Iris pigment epithelial cell (primary cell): ENCODE results near the gene VMAC.
"Not testable (repeated sequence)": the region's sequence is repeated elsewhere in the genome, so short reads cannot be mapped to it uniquely, and the experiment has no call there.

Source experiments
- DNase-seq: peaks from one replicate; pipeline ENCODE4 v3.0.0-alpha.2; 2011; ENCODE audit warnings: low read depth

The VMAC gene

DNA sequence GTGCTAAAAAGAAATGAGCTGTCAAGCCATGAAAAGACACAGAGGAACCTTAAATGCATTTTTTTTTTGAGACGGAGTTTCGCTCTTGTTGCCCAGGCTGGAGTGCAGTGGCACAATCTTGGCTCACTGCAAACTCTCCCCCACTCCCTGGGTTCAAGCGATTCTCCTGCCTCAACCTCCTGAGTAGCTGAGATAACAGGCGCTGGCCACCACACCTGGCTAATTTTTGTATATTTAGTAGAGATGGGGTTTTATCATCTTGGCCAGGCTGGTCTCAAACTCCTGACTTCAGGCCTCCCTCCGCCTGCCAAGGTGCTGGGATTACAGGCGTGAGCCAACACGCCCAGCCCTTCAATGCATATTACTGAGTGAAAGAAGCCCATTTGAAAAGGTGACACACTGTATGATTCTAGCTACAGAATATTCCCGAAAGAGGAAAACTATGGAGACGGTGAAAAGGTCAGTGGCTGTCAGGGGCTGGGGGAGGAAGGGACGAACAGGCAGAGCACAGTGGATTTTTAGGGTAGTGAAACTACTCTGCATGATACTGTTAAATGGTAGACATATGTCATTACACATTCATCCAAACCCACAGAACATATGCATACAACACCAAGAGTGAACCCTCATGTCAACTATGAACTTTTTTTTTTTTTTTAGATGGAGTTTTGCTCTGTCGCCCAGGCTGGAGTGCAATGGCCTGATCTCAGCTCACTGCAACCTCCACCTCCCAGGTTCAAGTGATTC, 20.4 kb upstream of the VMAC start:
- not testable (repeated sequence) for DNase-seq

DNA sequence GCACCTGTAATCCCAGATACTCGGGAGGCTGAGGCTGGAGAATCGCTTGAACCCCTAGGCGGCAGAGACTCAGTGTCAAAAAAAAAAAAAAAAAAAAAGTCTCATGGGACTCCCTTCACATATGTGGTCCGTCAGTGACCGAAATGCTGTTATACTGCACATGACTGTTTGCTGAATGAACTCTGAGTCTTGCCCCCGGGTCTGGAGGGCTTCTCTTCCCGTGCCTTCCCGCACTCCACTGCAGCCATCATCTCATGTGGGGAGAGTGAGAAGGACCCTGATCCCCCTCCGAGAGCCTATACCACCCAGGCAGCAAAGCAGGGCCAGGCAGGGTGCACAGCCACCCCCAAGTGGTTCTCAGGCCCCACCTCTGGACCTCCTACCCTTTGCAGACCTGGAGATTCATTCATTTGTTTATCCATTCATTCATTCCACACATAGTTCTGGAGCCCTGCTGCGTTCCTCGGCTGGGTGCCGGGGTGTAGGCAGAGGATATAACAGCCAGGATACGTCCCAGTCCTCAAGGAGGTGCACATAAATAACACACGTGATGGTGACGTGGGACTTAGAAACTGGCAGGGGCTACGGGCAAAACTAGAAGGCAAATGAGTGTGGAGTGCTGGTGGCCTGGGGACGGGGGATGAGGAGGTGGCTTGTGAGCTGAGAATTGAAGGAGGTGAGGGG, 15.2 kb upstream of the VMAC start:
- DNase-seq, result no peak

DNA sequence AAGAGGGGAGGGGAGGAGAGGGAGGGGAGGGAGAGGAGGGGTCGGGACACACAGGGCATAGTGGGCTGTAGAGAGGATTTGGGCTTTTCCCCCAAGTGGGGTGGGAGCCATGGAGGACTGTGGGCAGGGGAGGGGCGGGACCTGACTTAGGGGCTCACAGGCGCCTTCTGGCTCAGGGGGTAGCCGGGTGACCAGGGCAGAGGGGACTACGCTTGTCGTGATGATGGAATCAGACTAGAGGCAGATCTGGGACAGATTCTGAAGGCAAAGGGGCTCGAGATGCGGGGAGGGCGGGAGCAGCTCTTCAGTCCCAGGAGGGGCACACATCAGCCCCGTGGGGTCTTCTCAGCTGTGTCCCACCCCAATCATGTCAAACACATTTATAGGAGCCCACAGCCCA, 14.6 kb upstream of the VMAC start:
- DNase-seq, result no peak

DNA sequence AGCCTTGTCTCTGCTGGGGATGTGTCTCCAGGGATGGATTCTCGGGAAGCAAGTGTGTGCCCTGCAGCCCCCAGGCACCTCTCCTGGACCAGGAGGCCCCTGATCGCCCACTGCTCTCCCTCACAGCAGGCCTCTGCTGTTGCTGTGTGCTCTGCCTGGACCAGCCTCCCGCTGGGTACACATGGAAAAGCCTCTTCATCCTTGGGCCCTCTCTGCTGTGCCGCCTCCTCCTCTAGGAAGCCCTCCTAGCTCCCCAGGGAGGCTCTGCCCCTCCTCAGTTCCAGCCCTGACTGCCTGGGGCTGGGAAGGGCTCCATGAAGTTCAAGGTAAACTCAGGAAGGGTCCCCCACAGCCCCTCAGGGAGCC, 13.1 kb upstream of the VMAC start:
- no peak for DNase-seq

DNA sequence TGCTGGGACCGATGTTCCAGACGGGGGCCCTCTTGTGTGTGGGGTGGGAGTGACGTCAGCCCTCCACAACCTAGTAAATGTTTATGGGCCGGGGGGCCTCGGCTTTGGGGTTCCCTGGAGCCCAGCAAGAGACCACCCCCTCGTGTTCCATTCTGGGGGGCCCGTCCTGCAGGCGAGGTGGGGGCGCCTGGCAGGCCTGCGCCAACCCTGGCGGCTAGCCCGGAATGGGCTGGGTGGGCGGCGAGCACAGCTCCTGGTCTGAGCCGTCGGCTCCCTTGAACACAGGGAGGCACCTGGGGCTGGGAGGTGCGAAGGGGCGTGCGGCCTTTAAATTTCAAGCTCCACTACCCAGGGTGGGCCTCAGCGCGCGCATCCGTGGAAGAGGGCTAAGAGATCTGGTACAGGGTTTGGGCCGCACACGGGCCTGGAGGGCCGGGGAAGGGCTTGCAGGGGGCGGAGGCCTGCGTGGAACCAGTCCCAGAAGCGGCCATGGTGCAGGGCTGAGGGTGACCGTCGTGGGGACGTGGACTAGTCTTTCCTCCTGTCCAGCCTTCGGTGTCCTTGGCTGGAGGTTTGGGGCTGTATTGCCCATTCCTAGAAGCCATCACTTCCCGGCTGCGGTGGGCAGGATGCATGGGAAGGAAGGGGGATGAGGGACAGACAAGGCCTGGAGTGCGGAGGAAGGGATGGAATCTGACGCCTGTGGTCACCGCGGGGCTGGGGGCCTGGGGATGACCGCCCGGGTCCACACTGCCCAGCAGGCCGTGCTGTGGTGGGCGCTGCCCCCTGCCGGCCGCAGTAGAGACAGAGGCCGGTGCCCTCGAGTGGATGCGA, 12.5 kb upstream of the VMAC start:
- DNase-seq, result peak; percentile 34

DNA sequence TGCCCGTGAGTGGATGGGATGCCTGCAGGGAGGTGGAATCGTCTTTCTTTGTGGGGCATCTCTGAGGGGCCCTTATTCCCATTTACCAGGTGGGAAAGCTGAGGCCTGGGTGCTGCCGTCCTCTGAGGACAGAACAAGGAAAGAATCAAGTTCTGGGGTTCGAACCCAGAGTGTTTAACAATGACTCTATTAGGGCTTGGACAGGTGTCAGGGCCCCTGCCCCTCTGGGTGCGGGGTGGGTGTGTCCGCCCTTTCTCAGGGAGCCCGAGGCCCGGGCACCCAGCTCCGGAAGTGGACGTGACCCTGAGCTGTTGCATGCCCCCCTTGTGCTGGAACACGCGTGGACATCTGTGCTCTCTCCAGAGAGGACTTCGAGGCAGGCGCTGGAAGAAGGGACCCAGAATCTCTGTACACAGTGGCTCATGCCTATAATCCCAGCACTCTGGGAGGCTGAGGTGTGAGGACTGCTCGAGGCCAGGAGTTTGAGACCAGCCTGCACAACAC, 11.8 kb upstream of the VMAC start:
- DNase-seq, result no peak

DNA sequence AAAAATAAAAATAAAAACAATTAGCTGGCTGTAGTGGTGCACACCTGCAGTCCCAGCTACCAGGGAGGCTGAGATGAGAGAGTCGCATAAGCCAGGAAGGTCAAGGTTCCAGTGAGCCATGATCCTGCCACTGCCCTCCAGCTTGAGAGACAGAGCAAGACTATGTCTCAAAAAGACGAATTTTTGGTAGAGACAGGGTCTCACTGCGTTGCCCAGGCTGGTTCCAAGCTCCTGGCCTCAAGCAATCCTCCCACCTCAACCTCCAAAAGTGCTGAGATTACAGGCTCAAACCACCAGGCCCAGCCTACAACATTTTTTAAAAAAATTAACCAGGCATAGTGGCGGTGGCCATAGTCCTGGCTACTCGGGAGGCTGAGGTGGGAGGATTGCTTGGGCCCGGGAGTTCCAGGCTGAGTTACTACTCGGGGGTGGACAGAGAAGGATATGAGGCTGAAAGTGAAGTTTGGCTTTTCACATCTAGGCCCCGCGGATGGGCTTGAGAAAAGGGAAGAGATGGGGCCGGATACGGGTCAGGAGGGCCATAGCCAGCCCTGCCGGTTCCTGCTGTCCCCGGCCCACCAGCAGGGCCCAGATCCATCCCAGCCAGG, 11.3 kb upstream of the VMAC start:
- no peak for DNase-seq

DNA sequence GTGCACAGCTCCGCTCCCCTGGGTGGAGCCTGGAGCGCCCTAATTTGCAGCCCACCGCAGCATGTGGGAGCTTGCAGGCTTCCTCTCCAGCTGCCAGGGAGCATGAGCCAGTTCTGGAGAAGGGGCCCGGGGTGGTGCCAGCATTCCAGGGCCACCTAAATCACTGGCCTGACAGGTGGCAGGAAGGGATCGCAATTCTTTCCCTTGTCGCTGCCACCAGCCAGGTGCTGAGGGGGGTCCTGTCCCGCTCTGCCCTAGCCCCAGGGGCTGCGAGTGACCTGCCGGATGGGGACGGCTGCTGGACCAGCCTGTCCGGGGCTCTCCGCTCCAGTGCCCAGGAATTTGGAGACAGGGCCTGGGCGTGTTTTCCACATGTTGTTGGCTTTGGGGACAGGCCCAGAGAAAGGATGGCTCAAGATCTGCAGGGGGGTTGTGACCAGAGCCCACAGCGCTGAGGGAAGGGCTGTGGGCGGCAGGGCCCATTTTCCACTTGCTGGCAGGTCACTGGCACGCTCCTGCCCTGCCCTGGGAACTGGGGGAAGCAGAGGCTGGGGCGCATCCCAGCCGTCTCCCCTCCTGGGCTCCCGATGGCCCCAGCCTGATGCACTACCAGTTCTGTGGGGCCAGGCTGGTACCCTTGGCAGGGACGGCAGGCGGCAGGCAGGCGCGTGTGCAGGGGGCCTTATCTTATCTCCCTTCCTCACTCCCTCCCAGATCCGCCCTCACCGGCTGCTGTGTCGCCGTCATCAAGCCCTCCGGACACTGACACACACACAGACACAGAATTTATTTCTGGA, 10.6 kb upstream of the VMAC start:
- no peak for DNase-seq

DNA sequence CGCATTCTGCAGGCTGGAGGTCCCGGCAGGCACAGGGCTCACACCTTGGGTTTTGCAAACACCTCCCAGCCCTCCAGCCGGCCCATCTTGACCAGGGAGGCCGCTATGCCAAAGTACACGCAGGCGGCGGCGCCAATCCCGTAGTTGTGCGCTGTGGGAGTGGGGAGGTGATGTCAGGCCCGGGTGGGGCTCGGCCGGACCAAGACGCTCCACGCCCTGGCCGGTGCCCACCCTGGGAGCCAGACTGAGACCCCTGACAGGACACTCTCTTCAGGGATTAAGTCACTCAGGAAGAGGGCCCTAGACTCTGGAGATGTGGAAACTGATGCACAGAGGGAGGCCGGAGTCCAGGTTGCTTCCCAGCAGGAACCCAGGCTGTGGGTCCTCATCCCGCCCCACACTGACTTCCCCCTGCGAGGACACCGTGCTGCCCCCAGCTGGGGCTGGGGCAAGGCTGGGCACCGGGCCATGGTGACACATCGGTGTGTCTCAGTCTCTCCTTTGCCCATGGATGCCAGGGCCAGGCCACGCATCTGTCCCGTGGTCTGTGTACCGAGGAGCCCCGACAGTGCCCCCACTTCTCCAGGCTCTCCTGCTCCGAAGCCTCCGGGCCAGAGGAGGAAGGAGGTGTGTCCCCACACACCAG, 9.8 kb upstream of the VMAC start:
- no peak for DNase-seq

DNA sequence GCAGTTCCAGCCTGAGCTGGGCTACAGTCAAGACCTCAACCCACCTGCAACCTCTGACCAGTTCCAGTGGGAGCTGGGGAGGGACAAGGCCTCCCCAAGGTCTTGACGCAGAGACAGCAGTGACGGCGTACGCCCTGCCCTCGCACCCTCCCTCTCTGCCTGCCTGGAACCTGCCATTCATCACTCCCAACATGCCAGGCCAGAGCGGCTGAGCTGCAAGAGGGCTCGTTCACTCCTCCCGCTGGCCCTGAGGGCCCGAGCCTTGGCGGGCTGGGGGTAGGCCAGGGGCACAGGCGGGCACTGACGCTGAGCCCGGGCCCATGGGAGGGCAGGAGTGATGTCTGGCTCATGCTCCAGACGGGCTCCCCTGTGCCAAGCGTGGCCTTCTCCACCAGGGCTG, 9.3 kb upstream of the VMAC start:
- no peak for DNase-seq

DNA sequence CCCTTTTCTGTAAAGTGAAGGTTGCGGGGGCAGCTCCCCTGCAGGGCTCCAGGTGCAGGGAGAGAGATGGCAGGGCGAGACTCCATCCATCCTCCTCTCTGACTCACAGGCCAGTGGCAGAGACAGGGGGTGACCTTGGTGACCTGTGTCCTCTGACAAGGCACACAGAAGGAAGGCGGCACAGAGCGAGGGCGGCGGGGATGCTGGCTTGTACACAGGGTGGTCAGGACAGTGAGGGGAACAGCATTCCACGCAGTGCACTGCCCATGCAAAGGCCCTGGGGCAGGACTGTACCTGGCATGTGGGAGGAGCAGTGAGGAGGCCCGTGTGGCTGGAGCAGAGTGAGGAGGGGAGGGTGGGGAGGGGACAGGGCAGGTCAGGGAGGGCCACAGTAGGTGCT, 8.8 kb upstream of the VMAC start:
- DNase-seq, result no peak

DNA sequence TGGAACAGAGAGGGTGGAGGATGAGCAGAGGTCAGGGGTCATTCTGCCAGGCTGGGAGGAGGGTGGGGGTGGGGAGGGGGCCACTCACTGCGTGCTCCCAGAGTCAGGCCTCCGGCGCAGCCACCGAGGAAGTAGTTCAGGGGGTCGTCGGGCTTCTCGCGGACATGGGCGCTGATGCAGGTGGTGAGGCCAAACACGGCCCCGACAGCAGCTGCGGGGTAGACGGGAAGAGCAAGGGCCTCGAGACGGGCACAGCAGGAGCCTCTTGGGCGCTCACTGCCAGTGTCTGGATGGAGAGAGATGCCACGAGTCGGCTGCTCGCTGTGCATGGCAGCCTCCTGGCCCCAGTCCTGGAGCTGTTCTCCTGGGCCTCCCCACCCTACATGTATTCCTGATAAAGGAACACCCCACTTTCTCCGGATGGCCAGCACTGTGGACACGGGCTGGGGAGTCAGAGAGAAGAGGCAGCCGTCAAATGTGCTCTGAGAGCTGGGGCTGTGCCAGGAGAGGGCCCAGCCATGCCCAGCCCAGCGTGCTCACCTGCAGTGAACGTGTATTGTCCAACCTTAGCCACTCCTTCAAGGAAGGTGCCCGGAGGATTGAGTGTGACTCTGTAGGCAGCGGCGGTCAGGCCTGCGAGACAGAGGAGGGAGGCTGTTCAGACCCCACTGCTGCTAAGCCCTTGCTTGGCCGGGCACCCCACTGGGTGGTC, 8.2 kb upstream of the VMAC start:
- no peak for DNase-seq

DNA sequence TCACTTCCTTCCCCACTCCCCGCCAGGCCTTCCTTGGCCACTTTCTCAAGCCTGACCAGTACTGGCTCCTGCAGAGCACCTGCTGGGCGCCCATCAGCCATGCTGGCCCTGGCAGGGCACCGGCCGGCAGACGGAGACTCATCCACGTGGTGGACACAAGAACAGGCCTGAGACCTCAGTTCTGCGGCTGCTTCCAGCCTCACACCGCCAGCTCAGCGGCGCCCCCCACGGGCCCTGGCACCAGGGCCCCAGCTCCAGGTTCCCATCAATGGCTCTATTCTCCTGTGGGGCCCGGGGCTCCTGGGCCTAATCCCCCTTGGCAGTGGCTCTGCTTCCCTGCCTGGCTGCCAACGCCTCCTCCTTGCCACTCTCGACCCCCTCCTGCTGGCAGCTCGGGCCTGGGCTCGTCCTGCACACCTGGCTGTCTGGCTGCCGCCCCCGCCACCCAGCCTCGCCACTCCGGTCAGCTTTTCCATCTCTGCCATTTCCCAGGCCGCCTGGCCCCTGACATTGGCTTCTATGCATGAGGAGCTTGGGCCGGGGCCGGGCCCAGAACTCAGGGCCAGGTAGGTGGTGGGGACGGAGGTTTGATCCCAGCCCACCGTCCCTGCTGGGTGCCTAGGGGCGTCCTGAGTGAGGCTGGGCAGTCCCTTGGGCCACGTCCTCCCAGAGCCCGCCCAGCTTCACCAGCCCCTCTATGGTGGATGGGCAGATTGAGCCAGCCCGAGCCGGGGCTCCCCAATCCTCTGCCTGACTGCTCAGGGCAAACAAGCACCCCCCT, 7.3 kb upstream of the VMAC start:
- DNase-seq, result no peak

DNA sequence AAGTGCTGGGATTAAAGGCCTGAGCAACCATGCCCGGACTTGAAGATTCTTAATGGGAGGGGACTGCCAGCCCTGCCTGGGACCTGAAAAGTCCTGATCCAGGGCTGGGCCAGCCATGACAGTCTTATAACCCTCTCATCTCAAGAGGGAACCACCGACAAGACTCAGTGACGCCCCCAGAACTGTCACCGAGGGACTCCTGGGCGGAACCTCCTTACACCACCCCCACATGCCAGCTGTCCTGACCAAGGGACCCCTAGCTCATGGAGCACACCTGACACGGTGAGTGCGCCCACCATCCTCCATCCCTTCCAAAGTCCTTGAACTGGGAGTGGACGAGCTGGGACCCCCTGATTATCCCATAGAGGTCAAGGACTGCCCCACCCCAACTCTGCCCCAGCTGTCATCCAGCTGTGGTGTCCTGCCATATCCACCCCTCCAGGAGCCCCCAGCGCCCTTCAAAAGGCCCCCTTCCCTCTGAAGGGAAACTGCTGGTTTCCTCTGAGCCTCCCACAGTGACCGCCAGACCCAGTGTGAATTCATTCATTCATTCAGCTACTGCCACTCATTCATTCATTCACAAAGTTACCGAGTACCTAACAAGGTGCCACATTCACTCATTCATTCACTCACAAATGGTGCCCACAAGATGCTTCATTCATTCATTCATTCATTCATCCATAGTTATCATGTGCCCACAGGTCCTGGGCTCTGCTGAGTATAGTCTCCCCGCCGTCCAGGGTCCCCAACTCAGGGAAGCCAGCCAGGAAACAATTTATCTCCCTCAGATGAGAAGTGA, 4.7 kb upstream of the VMAC start:
- no peak for DNase-seq

DNA sequence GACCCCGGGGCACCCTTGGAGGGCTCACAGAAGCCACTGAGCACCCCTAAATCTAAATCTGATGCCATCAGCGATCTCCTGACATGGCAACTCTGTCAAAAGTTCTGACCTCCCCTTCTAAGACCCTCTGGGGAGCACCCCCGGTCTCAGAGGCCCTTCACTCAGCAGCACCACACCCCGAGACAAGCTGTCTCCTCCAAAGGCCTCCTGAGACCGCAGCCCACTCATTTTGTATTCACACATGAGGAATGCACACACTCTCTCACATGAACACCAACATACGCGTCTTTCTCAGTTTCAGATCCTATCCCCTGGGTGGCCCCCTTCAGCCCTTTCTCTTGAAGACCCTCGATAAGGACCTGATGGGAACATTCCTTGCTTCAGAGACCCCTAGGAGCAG, 3.7 kb upstream of the VMAC start:
- no peak for DNase-seq

DNA sequence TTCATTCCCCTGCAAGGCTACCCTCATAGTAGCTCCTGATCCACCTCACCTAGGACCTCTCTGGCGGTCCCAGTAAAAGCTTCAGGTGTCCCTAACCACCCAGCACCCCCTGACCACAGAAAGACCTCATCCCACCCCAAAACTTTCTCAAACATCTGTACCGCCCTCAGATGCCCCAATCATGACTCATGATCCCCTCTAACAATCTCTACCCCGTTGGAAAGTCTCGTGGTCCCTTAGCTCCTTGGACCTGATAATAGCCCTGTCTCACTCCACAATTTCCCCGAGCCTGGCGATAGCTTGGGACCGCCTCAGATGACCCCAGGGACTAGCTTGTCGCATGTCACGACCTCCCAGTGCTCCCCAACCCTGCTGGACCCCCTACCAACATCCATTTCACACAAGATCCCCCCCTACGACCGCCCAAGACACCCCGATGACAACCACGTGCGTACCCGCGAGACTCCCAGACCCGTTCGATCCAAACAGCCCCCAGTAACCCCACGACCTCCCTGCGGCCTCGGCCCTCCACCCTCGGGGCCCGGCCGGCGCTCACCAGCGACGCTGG, 1.5 kb upstream of the VMAC start:
- peak; percentile 54 for DNase-seq

DNA sequence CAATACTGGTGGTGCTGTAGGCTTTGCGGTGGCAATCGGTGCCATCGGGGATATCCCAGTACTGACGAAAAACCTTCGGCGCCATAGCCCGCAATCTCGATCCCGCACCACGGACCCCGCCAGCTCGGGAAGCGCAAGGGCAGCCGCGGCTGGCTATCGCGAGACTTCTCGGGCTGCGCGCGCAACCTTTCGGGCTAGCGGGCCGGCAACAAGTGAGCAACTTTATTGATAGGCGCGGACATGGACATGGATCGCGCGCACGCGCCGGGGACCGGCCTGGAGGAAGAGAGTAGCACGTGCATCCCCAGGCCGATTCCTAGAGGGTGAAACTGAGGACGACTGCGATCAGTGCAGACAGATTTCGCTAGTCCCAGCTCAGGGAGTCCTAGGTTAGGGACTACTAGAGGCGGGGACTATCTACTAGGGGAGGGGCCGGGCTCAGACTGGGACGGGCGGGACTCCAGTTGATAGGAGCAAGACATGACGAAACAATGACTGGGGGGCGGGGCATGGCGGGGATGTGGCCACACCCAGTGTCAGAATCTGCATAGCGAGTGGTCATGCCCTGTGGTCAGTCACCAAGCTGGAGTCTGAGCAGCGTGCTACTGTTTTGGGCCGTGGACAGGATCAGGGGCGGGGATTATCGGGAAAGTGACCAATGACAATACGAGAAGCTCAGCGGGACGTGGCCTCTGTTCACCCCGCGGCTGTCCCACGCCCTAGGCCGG, 884 bp upstream of the VMAC start, which contains the start of gene NDUFA11:
Gene NDUFA11, minus strand, starts transcription at position 167 of the 728 bp plus-strand sequence. Its CDS starts 82 bp downstream, at position 85.
- peak; percentile 95 for DNase-seq
